ENCODE data around the gene WDR62.
A peak's percentile ranks its signal among the peaks of the same experiment; 100 is the strongest.
"Not testable (repeated sequence)": the region's sequence is repeated elsewhere in the genome, so short reads cannot be mapped to it uniquely, and the experiment has no call there.

The WDR62 gene

DNA sequence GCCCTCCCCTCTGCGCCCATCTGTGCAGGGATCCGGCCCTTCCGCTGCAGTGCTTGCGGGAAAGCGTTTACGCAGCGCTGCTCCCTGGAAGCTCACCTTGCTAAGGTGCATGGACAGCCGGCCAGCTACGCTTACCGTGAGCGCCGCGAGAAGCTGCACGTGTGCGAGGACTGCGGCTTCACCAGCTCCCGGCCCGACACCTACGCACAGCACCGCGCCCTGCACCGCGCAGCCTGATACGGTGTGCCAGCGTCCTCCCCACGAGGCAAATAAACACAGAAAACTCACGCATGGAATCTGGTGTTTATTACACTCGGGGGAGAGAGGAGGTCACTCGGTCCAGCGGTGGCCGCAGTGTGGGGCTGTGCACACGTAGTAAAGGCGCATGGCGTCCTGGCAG, 58.7 kb downstream of the WDR62 start:
- no peak for DNase-seq

DNA sequence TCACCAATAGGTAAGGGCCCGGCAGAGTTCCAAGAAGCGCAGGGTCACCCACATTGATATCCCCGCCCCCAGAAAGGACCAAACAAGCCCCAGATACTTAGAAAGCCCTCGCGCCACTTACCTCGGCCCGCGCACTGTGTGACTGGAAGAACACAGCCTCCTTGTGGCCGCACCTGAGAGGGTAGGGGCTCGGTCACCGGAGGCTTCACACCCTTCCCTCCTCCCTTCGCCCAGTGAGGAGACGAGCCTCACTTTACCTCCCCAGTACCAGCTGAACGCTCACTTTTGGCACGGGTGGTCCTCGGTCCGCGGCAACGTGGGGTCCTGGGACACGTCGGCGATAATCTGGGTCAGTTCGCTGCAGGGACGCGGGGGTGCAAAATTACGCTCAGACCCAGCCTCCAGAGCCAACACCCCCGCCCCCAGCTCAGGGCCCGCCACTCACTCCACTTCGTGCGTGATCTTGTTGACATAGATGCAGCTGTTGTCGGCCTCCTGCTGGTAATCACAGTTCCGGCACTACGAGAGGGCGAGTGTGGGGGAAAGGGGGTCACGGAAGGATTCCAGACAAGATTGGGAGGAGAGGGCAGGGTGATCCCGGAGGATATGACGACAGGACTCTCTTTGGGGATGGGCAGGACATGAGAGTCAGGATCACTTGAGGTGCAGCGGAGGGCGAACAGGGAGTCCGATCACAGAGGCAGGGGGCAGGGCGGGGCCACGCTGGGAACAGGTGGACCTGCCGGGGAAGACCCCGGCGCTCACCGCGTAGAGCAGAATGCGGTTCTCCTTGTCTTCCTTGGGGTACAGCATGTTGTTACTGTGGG, 59.4 kb downstream of the WDR62 start:
- peak; percentile 75 for DNase-seq

DNA sequence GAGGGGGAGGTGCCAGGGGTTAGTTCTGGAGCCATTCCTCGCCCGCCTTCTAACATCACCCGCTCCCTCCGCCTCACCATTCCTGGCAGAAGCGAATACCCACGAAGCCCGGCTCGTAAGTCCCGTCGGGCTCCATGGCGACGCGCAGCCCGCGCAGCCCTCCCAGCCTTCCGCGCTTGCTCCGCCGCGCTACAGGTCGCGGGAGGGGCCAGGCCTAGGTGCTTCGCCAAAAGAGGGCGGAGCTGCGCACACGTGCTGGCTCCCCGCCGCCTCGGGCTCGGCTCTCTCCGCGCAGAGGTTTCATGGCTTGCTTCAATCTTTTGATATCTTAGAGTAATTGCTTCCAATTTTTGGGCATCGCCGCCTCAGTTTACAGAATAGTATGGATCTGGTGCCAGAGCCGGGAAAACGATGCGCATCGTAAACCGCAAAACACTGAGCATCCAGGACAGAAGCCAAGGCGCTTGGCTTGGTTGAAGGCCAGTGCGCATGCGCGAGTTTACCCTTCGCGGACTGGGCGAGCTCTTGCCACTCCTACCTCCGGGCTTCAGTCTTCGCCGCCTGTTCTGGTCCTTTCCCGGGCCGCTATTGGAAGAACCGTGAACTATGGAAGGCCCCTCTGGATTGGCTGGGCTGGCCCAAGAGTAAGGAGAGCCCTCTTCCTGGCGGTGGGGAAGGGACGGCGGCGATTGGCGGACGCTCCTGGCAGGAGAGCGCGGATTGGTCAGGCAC, 60.2 kb downstream of the WDR62 start, which contains the start of gene POLR2I:
TSS of gene POLR2I (minus strand) at position 155 of the 732 bp plus-strand sequence. CDS start at position 136, 19 bp downstream.
- DNase-seq, result peak; percentile 100

DNA sequence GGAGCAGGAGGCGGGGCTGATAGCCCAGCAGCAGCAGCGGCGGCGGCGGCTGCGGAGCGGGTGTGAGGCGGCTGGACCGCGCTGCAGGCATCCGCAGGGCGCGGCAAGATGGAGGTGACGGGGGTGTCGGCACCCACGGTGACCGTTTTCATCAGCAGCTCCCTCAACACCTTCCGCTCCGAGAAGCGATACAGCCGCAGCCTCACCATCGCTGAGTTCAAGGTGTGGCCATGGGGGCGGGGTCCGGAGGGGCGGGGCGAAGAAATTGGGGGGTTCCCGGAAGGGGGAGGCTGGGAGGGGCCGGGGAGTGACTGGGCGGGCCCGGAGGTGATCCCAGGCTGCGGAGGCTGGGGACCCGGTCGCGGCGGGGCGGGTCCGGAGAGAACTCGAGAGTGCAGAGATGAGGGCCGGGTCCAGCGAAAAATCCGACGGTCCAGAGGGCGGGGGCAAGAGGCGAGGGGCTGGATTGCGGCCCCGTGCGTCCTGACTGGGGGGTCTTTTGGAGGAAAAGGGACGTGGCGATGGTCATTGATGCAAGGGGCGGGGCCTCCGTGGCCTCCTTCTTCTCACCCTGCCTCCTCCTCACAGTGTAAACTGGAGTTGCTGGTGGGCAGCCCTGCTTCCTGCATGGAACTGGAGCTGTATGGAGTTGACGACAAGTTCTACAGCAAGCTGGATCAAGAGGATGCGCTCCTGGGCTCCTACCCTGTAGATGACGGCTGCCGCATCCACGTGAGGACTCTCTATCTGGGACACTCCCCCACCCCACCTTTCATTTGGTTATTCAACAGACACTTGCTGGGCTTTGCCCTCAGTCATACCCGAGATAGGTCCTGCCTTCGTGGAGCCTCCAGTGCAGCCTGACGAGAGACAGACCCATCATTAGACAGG, 61.0 kb downstream of the WDR62 start, which contains the start of gene TBCB:
TSS of gene TBCB (plus strand) at position 16 of the 891 bp plus-strand sequence. CDS start at position 109, 93 bp downstream.
- peak; percentile 71 for DNase-seq

DNA sequence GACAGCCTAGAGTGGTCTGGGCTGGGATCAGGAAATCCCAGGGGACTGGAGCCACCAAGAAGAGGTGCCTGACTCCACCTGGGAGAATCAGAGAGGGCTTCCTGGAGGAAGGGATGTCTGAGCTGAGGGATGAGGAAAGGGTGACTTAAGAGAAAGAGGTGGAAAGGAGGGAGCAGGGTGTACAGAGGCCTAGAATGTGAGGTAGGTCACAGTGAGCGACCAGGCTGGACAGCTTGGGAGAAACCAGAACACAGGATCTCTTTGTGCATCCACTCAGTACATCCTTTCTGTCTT, 61.6 kb downstream of the WDR62 start:
- no peak for DNase-seq

DNA sequence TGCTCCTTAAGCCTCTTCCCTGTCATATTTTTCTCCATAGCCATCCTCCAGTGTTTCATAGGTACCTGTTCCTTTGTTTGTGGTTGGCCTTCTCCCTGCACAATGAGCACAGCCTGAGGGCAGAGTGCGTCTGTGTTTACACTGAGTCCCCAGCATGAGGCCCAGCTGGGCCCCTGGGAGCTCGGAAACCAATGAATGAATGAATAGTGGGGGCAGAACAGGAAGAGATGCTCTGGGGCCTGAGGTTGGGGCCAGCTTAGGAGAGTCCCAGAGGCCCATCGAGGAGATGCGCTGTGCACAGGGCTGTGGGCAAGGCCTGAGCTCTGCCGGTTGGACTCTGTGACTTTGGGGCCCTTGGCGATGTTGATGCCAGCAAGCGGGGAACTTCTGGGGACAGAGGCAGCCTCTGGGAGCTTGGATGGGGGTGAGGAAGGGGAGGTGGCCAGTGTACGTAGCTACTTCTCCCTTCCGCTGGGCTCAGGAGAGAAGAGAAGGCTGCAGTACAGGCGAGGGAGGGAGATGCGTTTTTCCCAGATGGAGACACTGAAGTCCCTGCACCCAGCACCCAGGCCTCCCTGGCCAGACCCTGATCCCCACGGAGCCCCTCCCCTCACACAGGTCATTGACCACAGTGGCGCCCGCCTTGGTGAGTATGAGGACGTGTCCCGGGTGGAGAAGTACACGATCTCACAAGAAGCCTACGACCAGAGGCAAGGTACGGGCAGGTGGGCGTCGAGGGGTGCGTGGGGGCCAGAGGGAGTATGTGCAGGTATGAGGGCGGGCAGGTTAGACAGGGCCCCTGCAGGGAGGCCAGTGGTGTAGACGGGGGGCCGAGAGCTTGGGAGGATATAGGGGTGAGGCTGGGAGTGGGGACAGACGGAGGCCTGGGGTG, 65.6 kb downstream of the WDR62 start:
- peak; percentile 97 for DNase-seq

DNA sequence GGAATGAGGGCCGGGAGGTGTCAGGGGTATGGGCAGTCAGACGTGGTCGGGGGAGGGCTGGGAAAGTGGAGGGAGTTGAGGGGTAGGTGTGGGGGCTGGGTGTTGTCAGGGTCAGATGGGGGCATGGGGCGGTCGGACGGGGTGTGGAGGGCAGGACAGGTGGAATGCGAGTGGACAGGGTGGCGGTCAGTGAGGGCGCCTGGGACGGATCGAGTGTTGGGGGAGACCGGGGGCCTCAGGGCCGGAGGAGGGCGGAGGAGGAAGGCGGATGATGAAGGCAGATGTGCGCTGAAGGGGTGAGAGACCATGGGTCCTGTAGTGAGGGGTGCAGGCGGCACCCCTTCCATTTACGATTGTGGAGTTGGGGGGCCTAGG, 66.3 kb downstream of the WDR62 start:
- DNase-seq, result no peak

DNA sequence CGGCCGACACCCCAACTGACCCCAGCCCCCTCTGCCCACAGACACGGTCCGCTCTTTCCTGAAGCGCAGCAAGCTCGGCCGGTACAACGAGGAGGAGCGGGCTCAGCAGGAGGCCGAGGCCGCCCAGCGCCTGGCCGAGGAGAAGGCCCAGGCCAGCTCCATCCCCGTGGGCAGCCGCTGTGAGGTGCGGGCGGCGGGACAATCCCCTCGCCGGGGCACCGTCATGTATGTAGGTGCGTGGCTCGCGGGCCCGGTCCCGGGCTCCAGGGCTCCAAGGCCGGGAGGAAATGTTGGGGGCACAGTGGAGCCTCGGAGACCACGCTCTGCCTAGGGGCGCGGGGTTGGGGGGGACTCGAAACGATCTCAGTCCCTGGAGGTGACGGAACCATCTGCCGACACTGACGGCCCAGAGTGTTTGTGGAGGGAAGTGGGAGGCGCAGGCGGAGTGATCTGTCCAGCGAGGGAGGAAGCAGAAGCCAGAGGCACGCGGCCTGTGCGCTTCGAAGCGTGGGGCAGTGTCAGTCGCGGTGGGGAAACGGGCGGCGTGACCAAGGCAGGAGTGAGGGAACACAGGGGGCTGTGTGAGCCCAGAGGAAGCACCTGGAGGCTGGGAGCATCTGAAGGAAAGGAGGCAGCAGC, 66.9 kb downstream of the WDR62 start:
- no peak for DNase-seq

DNA sequence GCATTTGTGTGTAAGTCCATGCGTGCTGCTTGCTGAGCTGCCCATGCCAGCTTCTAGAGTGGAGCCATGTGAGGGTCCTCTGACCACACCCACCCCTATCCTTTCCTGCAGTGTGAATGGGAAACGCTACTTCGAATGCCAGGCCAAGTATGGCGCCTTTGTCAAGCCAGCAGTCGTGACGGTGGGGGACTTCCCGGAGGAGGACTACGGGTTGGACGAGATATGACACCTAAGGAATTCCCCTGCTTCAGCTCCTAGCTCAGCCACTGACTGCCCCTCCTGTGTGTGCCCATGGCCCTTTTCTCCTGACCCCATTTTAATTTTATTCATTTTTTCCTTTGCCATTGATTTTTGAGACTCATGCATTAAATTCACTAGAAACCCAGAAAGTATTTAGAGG, 70.9 kb downstream of the WDR62 start:
- DNase-seq, result no peak

DNA sequence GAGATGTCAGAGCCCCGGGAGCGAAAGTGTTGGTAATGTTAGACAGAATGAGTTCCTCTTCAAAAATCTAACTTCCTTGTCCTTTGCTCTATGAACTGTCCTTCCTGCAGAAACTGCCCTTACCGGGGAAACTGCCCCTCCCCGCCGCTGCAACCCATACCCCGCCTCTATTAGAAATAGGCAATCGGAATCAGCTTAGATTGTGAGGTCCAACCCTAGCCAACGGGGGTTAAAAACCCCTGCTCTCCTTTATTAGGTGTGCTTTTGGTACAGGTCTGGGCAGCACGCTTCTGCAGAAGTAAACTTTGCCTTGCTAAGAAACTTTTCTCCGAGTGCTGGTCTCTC, 73.7 kb downstream of the WDR62 start:
- peak; percentile 61 for DNase-seq

DNA sequence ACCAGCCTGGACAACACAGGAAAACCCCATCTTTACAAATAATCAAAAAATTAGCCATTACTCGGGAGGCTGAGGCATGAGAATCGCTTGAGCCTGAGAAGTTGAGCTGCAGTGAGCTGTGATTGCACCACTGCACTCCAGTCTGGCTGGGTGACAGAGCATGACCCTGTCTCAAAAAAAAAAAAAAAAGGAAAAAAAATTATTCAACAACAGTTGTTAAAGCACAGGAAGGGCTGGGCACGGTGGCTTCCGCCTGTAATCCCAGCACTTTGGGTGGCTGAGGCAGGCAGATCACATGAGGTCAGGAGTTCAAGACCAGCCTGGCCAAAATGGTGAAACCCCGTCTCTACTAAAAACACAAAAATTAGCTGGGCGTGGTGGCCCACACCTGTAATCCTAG, 76.5 kb downstream of the WDR62 start:
- DNase-seq, result not testable (repeated sequence)

DNA sequence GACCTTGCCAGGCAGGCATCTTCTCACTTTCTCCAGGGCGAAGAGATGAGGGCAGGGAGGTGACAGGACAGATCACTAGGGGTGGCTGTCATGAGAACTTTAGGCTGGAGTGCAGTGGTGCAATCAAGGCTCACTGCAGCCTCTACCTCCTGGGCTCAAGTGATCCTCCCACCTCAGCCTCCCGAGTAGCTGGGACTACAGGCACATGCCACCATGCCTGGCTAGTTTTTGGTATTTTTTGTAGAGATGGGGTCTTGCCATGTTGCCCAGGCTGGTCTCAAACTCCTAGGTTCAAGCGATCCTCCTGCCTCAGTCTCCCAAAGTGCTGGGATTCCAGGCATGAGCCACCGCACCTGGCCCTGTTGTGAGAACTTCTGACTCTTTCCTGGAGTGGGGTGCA, 80.2 kb downstream of the WDR62 start:
- not testable (repeated sequence) for DNase-seq

DNA sequence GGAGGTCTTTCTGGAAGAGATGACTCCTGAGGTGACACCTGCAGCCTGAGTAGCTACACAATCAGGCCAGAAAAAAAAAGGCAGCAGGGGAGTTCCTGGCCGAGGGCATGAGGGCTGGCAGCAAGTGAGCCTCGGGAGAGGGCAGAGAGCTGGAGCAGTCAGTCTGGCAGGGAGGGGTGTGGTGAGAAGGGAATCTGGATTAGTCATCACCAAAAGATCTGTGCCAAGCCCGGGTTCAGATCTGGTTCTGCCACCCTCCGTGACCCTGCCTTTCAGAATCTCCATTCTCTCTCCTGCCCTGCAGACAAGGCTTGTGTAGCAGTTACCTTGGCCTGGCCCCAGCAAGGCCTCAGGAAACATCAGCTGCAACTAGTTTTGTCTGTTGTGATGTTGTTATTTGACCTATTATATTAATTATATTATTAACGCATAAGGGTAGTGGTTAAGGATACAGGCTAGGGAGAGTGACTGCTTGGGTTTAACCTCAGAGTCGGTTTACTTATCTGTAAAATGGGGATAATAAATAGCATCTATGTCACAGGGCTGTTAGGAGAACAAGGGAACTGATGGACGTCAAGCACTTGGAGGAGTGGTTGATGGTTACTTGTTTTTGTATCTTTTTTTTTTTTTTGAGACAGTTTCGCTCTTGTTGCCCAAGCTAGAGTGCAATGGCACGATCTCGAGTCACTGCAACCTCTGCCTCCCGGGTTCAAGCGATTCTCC, 82.4 kb downstream of the WDR62 start:
- peak; percentile 75 for DNase-seq

DNA sequence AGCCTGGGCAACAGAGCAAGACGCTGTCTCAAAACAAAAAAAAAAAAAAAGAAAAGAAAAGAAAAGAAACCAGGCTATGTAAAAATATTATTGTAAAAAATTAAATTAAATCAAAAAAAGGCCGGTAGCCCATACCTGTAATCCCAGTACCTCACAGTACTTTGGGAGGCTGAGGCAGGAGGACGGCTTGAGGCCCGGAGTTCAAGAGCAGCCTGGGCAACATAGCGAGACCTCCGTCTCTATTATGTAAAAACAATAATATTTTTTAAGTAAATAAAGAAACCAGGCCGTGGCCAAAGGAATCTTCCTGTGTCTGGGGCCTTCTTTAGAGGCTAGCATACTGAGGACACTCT, 84.4 kb downstream of the WDR62 start:
- no peak for DNase-seq

DNA sequence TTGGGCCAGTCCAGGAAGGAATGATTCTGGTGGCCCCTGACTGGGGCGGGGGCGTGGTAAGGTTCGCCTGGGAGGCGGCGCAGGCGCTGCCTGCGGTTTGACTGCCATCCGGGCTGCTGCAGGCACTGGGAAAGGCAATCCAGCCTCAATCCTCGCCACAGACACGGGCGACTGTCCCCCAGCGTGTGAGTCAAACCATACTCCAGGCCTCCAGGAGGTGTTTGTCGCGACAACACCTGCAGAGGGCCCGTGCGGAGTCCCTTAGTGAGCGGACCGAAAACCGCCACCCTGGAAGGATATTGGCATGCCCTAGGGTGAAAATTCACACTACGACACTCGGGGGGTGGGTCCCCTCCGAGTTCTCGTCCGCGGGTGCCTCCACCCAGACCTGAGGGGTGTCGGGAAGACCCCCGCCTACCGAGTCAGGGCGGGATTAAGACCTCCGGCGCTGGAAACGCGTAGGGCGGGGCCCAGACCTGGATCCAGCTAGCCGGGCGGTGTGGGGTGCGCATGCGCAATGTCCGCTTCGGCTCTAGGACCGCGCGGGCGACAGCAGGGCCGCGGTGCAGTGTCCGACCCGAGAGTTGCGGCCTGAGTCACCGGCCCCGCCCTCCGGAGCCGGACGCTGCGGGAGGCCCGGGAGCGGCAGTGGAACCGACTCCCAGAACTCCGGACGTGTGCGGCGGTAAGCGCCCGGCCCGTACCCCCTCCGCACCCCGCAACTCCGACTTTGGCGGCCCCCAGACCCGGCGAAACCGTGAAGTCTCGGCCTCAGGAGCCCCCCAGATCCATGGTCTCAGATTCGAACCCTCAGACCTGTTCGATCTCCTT, 85.0 kb downstream of the WDR62 start, which contains the start of gene CAPNS1:
TSS of gene CAPNS1 (plus strand) at position 594 of the 831 bp plus-strand sequence. CDS start 946 bp downstream, outside the sequence.
- peak; percentile 98 for DNase-seq

DNA sequence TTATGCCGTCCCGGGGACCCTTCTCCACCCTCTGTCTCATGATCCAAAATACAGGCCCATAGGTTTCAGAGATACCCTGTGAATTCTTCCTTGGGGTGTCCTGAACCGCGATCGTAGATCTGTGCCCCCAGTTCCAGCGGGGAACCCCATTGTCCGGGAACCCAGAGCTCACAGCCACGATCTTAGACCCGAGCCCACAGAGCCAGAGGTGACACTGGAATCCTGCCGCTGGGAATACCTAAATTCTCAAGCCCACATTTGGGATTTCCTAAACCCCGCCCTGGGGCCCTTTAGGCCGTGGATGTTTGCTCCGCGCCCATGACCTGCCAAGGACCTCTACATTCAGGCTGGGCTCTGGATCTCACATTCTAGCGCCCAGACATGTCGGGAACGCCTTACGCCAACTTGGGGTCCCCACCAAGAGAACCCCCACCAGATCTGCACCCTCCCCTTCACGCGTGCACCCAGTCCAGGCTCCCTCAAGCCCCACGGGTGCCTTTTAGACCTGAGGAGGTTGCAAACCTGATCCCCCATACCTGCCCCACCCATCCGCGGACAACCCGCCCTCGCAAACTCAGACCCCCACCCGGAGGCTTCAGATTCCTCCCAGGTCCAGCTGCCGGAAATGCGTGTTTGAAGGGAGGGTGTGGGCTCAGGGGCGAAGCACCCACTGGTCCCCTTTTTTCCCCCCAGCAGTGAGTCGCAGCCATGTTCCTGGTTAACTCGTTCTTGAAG, 85.8 kb downstream of the WDR62 start:
- DNase-seq, result peak; percentile 92

DNA sequence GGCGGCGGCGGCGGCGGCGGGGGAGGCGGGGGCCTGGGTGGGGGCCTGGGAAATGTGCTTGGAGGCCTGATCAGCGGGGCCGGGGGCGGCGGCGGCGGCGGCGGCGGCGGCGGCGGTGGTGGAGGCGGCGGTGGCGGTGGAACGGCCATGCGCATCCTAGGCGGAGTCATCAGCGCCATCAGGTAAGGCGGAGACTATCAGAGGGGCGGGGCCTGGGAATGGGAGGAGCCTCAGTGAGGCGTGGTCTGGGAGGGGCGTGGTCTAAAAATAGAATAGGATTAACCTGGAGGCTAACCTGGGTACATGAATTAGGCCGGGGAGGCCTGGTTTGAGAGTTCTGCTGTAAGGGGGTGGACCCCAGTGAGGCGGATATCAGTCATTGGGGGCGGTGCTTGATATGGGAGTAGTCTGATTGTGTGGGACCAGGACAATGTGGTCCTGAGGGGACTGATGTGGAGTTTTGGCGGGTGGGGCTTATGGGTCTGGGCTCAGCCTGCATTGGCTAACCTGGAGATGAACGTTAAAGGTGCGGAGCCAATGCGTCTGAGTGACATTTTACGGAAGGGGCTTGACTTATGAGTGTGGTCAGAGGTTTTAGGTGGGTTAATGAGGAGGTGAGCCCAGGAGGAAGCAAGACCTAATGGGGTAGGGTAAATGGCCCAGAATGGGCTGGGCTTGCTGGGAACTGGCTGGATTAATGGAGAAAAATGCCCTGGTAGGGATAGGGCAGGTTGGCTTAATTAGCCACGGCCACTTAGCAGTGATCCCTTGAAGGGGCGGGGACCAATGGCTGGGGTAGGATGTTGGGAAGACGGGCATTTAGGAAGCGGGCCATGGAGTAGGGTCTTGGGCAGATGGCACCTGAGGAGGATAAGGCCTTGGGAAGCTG, 86.6 kb downstream of the WDR62 start:
- peak; percentile 88 for DNase-seq

DNA sequence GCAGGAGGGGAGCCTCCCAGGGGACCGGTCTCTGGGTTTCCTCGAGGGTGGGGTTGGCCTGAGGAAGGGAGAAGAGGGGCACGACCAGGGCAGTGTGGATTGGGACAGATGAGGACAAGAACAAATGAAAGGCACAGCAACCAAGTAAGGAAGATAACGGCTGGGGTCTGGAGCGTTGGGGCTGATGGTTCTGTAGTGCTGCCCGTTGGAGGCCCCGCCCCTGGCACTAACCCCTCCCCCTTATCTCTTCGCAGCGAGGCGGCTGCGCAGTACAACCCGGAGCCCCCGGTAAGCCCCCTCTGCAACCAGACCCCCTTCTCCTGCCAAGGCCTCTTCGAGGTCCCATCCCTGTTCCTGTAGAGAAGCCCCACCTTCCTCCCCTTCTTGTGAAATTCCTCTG, 87.3 kb downstream of the WDR62 start:
- no peak for DNase-seq
